ENCODE data around the gene CDH7.

The CDH7 gene

GRCh38 chr18:65753520-65753919 is 2.7 kb downstream of the CDH7 start:
- no peaks in the 10 kb centered on the region for H3K36me3 ChIP-seq (ENCODE audit: insufficient read depth, low read length)
- no peak overlapping the region for H2AFZ ChIP-seq (ENCODE audit: low read depth, low read length)
- no peaks in the 10 kb centered on the region for H3K27me3 ChIP-seq (ENCODE audit: insufficient read depth, low read length, poor library complexity)
- DNase-seq (no peak), ATAC-seq (ENCODE audit: insufficient read depth, low read depth) (no peak)
- no peak overlapping the region for H3K4me2 ChIP-seq (ENCODE audit: insufficient read depth, low read length)
- H3K79me2 ChIP-seq (ENCODE audit: insufficient read depth, low read length): no peaks in the 10 kb centered on the region
- H3K9me3 ChIP-seq (ENCODE audit: insufficient read depth, low read length, severe bottlenecking): no peaks in the 10 kb centered on the region
- no peak overlapping the region for H3K9ac ChIP-seq (ENCODE audit: low read depth, low read length)
- no peaks in the 10 kb centered on the region for H3K4me1 ChIP-seq (ENCODE audit: insufficient read depth, low read length)
- H4K20me1 ChIP-seq (ENCODE audit: insufficient read depth, low read length): no peaks in the 10 kb centered on the region
- H3K27ac ChIP-seq (ENCODE audit: low read length): no peak overlapping the region
- no peak overlapping the region for H3K4me3 ChIP-seq (ENCODE audit: low read depth in 1 of 2, low read length in 2 of 2)
- TF ChIP-seq, protein P1, sequence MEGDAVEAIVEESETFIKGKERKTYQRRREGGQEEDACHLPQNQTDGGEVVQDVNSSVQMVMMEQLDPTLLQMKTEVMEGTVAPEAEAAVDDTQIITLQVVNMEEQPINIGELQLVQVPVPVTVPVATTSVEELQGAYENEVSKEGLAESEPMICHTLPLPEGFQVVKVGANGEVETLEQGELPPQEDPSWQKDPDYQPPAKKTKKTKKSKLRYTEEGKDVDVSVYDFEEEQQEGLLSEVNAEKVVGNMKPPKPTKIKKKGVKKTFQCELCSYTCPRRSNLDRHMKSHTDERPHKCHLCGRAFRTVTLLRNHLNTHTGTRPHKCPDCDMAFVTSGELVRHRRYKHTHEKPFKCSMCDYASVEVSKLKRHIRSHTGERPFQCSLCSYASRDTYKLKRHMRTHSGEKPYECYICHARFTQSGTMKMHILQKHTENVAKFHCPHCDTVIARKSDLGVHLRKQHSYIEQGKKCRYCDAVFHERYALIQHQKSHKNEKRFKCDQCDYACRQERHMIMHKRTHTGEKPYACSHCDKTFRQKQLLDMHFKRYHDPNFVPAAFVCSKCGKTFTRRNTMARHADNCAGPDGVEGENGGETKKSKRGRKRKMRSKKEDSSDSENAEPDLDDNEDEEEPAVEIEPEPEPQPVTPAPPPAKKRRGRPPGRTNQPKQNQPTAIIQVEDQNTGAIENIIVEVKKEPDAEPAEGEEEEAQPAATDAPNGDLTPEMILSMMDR (IDR thresholded peaks at IDR 0.05; ENCODE audit: borderline replicate concordance, extremely low read depth, low read length, poor library complexity, severe bottlenecking): peak; percentile 38
- no peak for TF ChIP-seq EZH2 (IDR thresholded peaks at IDR 0.05; ENCODE audit: borderline replicate concordance, low read depth, low read length, severe bottlenecking)

GRCh38 chr18:65754121-65754520 is 3.3 kb downstream of the CDH7 start:
- H3K27me3 ChIP-seq (ENCODE audit: insufficient read depth, low read length, poor library complexity): no peaks in the 10 kb centered on the region
- no peaks in the 10 kb centered on the region for H3K9me3 ChIP-seq (ENCODE audit: insufficient read depth, low read length, severe bottlenecking)
- ATAC-seq (ENCODE audit: insufficient read depth, low read depth): no peak
- no peak overlapping the region for H3K4me3 ChIP-seq (ENCODE audit: low read depth in 1 of 2, low read length in 2 of 2)
- no peak overlapping the region for H3K27ac ChIP-seq (ENCODE audit: low read length)
- no peak overlapping the region for H3K4me2 ChIP-seq (ENCODE audit: insufficient read depth, low read length)
- H4K20me1 ChIP-seq (ENCODE audit: insufficient read depth, low read length): no peaks in the 10 kb centered on the region
- no peaks in the 10 kb centered on the region for H3K4me1 ChIP-seq (ENCODE audit: insufficient read depth, low read length)
- H3K36me3 ChIP-seq (ENCODE audit: insufficient read depth, low read length): no peaks in the 10 kb centered on the region
- DNase-seq: no peak
- no peak overlapping the region for H3K9ac ChIP-seq (ENCODE audit: low read depth, low read length)
- no peak overlapping the region for H2AFZ ChIP-seq (ENCODE audit: low read depth, low read length)
- H3K79me2 ChIP-seq (ENCODE audit: insufficient read depth, low read length): no peaks in the 10 kb centered on the region
- TF ChIP-seq, protein P1 (IDR thresholded peaks at IDR 0.05; ENCODE audit: borderline replicate concordance, extremely low read depth, low read length, poor library complexity, severe bottlenecking): no peak
- TF ChIP-seq EZH2 (IDR thresholded peaks at IDR 0.05; ENCODE audit: borderline replicate concordance, low read depth, low read length, severe bottlenecking): no peak

- Histone ChIP-seq H3K4me1 (ENCODE audit: insufficient read depth, low read length) (no peaks in the 10 kb centered on the region), H4K20me1 (ENCODE audit: insufficient read depth, low read length) (no peaks in the 10 kb centered on the region), H3K27me3 (ENCODE audit: insufficient read depth, low read length, poor library complexity) (no peaks in the 10 kb centered on the region), H2AFZ (ENCODE audit: low read depth, low read length) (no peak overlapping the region), H3K9ac (ENCODE audit: low read depth, low read length) (no peak overlapping the region), H3K27ac (ENCODE audit: low read length) (no peak overlapping the region), H3K9me3 (ENCODE audit: insufficient read depth, low read length, severe bottlenecking) (no peaks in the 10 kb centered on the region), H3K79me2 (ENCODE audit: insufficient read depth, low read length) (no peaks in the 10 kb centered on the region), H3K4me3 (ENCODE audit: low read depth in 1 of 2, low read length in 2 of 2) (no peak overlapping the region), H3K4me2 (ENCODE audit: insufficient read depth, low read length) (no peak overlapping the region), H3K36me3 (ENCODE audit: insufficient read depth, low read length) (no peaks in the 10 kb centered on the region)
- DNase-seq (no peak), ATAC-seq (ENCODE audit: insufficient read depth, low read depth) (no peak)
- TF ChIP-seq, protein P1 (IDR thresholded peaks at IDR 0.05; ENCODE audit: borderline replicate concordance, extremely low read depth, low read length, poor library complexity, severe bottlenecking): no peak
- no peak for TF ChIP-seq EZH2 (IDR thresholded peaks at IDR 0.05; ENCODE audit: borderline replicate concordance, low read depth, low read length, severe bottlenecking)
Measured at GRCh38 chr18:65755616-65756015, 4.8 kb downstream of the CDH7 start.

GRCh38 chr18:65760457-65760856 is 9.6 kb downstream of the CDH7 start:
- no peaks in the 10 kb centered on the region for H4K20me1 ChIP-seq (ENCODE audit: insufficient read depth, low read length)
- TF ChIP-seq, protein P1 (IDR thresholded peaks at IDR 0.05; ENCODE audit: borderline replicate concordance, extremely low read depth, low read length, poor library complexity, severe bottlenecking): no peak
- TF ChIP-seq EZH2 (IDR thresholded peaks at IDR 0.05; ENCODE audit: borderline replicate concordance, low read depth, low read length, severe bottlenecking): no peak

More at GRCh38 chr18:65760457-65760856, 9.6 kb downstream of the CDH7 start:
- H3K27ac ChIP-seq (ENCODE audit: low read length): no peak overlapping the region
- H3K79me2 ChIP-seq (ENCODE audit: insufficient read depth, low read length): no peaks in the 10 kb centered on the region
- no peak overlapping the region for H3K9ac ChIP-seq (ENCODE audit: low read depth, low read length)
- no peak for DNase-seq
- no peak overlapping the region for H2AFZ ChIP-seq (ENCODE audit: low read depth, low read length)
- no peak for ATAC-seq (ENCODE audit: insufficient read depth, low read depth)
- no peak overlapping the region for H3K4me2 ChIP-seq (ENCODE audit: insufficient read depth, low read length)
- H3K27me3 ChIP-seq (ENCODE audit: insufficient read depth, low read length, poor library complexity): no peaks in the 10 kb centered on the region
- no peaks in the 10 kb centered on the region for H3K4me1 ChIP-seq (ENCODE audit: insufficient read depth, low read length)
- no peaks in the 10 kb centered on the region for H3K36me3 ChIP-seq (ENCODE audit: insufficient read depth, low read length)
- no peaks in the 10 kb centered on the region for H3K9me3 ChIP-seq (ENCODE audit: insufficient read depth, low read length, severe bottlenecking)
- no peak overlapping the region for H3K4me3 ChIP-seq (ENCODE audit: low read depth in 1 of 2, low read length in 2 of 2)

All from DND-41 (cell line).